BE2C (cell line): ENCODE results near the gene RTN4RL2. TPM values are rescaled to one million over a fixed set of nuclear protein-coding genes. Genes with fewer than 3 reads are reported as not detected.
A peak's percentile ranks its signal among the peaks of the same experiment; 100 is the strongest.

Source experiments
- DNase-seq: peaks from one replicate; pipeline ENCODE4 v3.0.0-alpha.2; 2020
- H3K27me3 ChIP-seq: fragments of 250-450 bp; sonication (Bioruptor Pico); 2 replicates; pipeline ENCODE4 v1.5.1; 2020; ENCODE audit warnings: mild to moderate bottlenecking
- H3K36me3 ChIP-seq: fragments of 250-450 bp; sonication (Bioruptor Pico); 2 replicates; pipeline ENCODE4 v1.5.1; 2020; ENCODE audit warnings: mild to moderate bottlenecking
- H3K4me1 ChIP-seq: fragments of 250-450 bp; sonication (Bioruptor Pico); 2 replicates; pipeline ENCODE4 v1.5.1; 2020
- H3K4me3 ChIP-seq: 2 replicates; pipeline ENCODE4 v1.5.1; 2011; ENCODE audit warnings: low read depth, low read length
- H3K9me3 ChIP-seq: fragments of 250-450 bp; sonication (Bioruptor Pico); 2 replicates; pipeline ENCODE4 v1.5.1; 2020
- CTCF ChIP-seq: IDR thresholded peaks from 2 replicates; pipeline ENCODE4 v1.5.1; 2012; ENCODE audit warnings: mild to moderate bottlenecking, low read depth, low read length
- polyA plus RNA-seq: library from polyadenylated mRNA; unstranded; fragments of >200 nt; gene quantifications from one replicate; pipeline ENCODE4 v1.2.1, GENCODE V29; 2012; ENCODE audit warnings: low read depth, missing spikeins; ENCODE audit not compliant: insufficient read length, insufficient read depth

The RTN4RL2 gene
- polyA plus RNA-seq, result 0.52 TPM

- TF ChIP-seq CTCF, result no peak
- H3K4me3 ChIP-seq, result peak within 1 kb of the TSS; percentile 20
- no peaks in the 10 kb centered on the region for H3K4me1 ChIP-seq
- H3K9me3 ChIP-seq, result no peaks in the 10 kb centered on the region
- DNase-seq, result peak; percentile 47
- peaks cover 34% of the 10 kb centered on the region for H3K27me3 ChIP-seq
- H3K36me3 ChIP-seq, result no peaks in the 10 kb centered on the region
These were observed at the start of gene RTN4RL2 for GRCh38 chr11:57460022-57460757. Gene RTN4RL2 (plus strand): TSS chr11:57460528. CDS start chr11:57460866, 338 bp downstream.

- TF ChIP-seq CTCF, result no peak
- Histone ChIP-seq H3K36me3 (no peaks in the 10 kb centered on the region), H3K9me3 (no peaks in the 10 kb centered on the region), H3K27me3 (no peaks in the 10 kb centered on the region), H3K4me3 (no peak overlapping the region), H3K4me1 (no peaks in the 10 kb centered on the region)
- no peak for DNase-seq
These were observed 46.6 kb upstream of the RTN4RL2 start for GRCh38 chr11:57413681-57414080.

GRCh38 chr11:57414612-57415212 lies 45.6 kb upstream of the RTN4RL2 start:
- no peak for TF ChIP-seq CTCF

GRCh38 chr11:57416436-57416835 lies 43.9 kb upstream of the RTN4RL2 start:
- H3K27me3 ChIP-seq, result no peaks in the 10 kb centered on the region
- no peaks in the 10 kb centered on the region for H3K9me3 ChIP-seq
- no peaks in the 10 kb centered on the region for H3K36me3 ChIP-seq
- TF ChIP-seq CTCF, result no peak
- H3K4me1 ChIP-seq, result no peaks in the 10 kb centered on the region
- no peak overlapping the region for H3K4me3 ChIP-seq
- no peak for DNase-seq

More at GRCh38 chr11:57414612-57415212, 45.6 kb upstream of the RTN4RL2 start:
- Histone ChIP-seq H3K27me3 (no peaks in the 10 kb centered on the region), H3K9me3 (no peaks in the 10 kb centered on the region), H3K4me1 (no peaks in the 10 kb centered on the region), H3K4me3 (no peak overlapping the region), H3K36me3 (no peaks in the 10 kb centered on the region)
- DNase-seq, result no peak

- Histone ChIP-seq H3K4me3 (no peak overlapping the region), H3K27me3 (no peaks in the 10 kb centered on the region), H3K9me3 (no peaks in the 10 kb centered on the region), H3K4me1 (no peaks in the 10 kb centered on the region), H3K36me3 (no peaks in the 10 kb centered on the region)
- no peak for TF ChIP-seq CTCF
- no peak for DNase-seq
These were observed 43.3 kb upstream of the RTN4RL2 start for GRCh38 chr11:57417056-57417455.

GRCh38 chr11:57418131-57418530 lies 42.2 kb upstream of the RTN4RL2 start:
- H3K4me1 ChIP-seq, result no peaks in the 10 kb centered on the region
- H3K9me3 ChIP-seq, result no peaks in the 10 kb centered on the region
- H3K27me3 ChIP-seq, result no peaks in the 10 kb centered on the region
- no peaks in the 10 kb centered on the region for H3K36me3 ChIP-seq
- DNase-seq, result no peak
- no peak for TF ChIP-seq CTCF
- H3K4me3 ChIP-seq, result no peak overlapping the region
